HCT116 (cell line): ENCODE results near the gene ZBTB49.

Experiments used
- EZH2 ChIP-seq: fragments of 200-600 bp; sonication (generic); IDR thresholded peaks from 2 replicates; pipeline ENCODE4 v1.6.1; 2017; ENCODE audit warnings: antibody characterized with exemption, mixed run types
- EZH2phosphoT487 ChIP-seq: fragments of 200-600 bp; IDR thresholded peaks from 2 replicates; pipeline ENCODE4 v1.6.1; 2018; ENCODE audit warnings: antibody characterized with exemption, borderline replicate concordance
- JUND ChIP-seq: IDR thresholded peaks from 2 replicates; pipeline ENCODE4 v1.6.1; 2012
- POLR2A ChIP-seq: IDR thresholded peaks from 2 replicates; pipeline ENCODE4 v1.7.0; 2011; ENCODE audit warnings: borderline replicate concordance; ENCODE audit not compliant: insufficient read depth, insufficient read length; ENCODE audit errors: extremely low read depth
- POLR2AphosphoS5 ChIP-seq: IDR thresholded peaks from 2 replicates; pipeline ENCODE4 v1.6.1; 2011; ENCODE audit warnings: mild to moderate bottlenecking, low read depth, low read length, moderate library complexity
- SIN3A ChIP-seq: IDR thresholded peaks from 2 replicates; pipeline ENCODE4 v1.6.1; 2012; ENCODE audit warnings: low read depth
- SRF ChIP-seq: IDR thresholded peaks from 2 replicates; pipeline ENCODE4 v1.6.1; 2012; ENCODE audit warnings: low read depth
- TCF7L2 ChIP-seq: IDR thresholded peaks from 2 replicates; pipeline ENCODE4 v1.7.0; 2011; ENCODE audit warnings: borderline replicate concordance, inconsistent platforms; ENCODE audit not compliant: insufficient read depth, insufficient read length; ENCODE audit errors: extremely low read depth
- TF ChIP-seq, protein P1 (sequence below), 3 experiments: fragments of 200-600 bp in 1 of 3; sonication (generic) in 1 of 3; IDR thresholded peaks in 2 of 3; conservative IDR thresholded peaks in 1 of 3; 2 replicates each; pipeline ENCODE4 v1.5.1; 2012 to 2017; ENCODE audit warnings: low read depth in 2 of 3, low read length in 2 of 3, antibody characterized with exemption in 1 of 3, borderline replicate concordance in 1 of 3, control low read depth in 1 of 3, mild to moderate bottlenecking in 1 of 3, mixed read lengths in 1 of 3, mixed run types in 1 of 3, moderate library complexity in 1 of 3; ENCODE audit not compliant: insufficient read depth in 1 of 3
- TF ChIP-seq, protein P2 (sequence below): IDR thresholded peaks from 2 replicates; pipeline ENCODE4 v1.6.1; 2012; ENCODE audit warnings: low read depth

DNA sequence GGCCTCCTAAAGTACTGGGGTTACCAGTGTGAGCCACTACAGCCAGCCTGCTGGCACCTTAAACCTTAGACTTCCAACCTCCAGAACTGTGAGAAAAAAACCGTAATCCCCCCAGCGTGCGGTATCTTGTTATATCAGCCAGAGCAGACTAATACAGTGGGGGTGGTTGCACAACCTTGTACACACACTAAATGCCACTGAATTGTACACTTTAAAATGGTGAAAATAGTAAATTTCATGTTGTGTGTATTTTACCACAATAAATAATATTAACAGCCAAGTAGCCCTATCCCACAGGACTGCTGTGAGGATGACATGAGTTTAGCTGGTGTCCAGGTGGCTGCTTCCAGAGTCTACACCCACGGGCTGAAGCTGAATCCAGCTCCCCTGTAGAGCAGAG, 38.8 kb downstream of the ZBTB49 start:
- TF ChIP-seq EZH2: no peak
- TF ChIP-seq, protein P1, sequence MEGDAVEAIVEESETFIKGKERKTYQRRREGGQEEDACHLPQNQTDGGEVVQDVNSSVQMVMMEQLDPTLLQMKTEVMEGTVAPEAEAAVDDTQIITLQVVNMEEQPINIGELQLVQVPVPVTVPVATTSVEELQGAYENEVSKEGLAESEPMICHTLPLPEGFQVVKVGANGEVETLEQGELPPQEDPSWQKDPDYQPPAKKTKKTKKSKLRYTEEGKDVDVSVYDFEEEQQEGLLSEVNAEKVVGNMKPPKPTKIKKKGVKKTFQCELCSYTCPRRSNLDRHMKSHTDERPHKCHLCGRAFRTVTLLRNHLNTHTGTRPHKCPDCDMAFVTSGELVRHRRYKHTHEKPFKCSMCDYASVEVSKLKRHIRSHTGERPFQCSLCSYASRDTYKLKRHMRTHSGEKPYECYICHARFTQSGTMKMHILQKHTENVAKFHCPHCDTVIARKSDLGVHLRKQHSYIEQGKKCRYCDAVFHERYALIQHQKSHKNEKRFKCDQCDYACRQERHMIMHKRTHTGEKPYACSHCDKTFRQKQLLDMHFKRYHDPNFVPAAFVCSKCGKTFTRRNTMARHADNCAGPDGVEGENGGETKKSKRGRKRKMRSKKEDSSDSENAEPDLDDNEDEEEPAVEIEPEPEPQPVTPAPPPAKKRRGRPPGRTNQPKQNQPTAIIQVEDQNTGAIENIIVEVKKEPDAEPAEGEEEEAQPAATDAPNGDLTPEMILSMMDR (IDR thresholded peaks at IDR 0.05 in 2 of 3, conservative IDR thresholded peaks at IDR 0.05 in 1 of 3; ENCODE audit: borderline replicate concordance in 1 of 3, insufficient read depth in 1 of 3, low read depth in 2 of 3, low read length in 2 of 3): no peak
- no peak for TF ChIP-seq SIN3A
- no peak for TF ChIP-seq POLR2A
- no peak for TF ChIP-seq SRF
- TF ChIP-seq TCF7L2: no peak
- TF ChIP-seq EZH2phosphoT487: no peak
- TF ChIP-seq, protein P2, sequence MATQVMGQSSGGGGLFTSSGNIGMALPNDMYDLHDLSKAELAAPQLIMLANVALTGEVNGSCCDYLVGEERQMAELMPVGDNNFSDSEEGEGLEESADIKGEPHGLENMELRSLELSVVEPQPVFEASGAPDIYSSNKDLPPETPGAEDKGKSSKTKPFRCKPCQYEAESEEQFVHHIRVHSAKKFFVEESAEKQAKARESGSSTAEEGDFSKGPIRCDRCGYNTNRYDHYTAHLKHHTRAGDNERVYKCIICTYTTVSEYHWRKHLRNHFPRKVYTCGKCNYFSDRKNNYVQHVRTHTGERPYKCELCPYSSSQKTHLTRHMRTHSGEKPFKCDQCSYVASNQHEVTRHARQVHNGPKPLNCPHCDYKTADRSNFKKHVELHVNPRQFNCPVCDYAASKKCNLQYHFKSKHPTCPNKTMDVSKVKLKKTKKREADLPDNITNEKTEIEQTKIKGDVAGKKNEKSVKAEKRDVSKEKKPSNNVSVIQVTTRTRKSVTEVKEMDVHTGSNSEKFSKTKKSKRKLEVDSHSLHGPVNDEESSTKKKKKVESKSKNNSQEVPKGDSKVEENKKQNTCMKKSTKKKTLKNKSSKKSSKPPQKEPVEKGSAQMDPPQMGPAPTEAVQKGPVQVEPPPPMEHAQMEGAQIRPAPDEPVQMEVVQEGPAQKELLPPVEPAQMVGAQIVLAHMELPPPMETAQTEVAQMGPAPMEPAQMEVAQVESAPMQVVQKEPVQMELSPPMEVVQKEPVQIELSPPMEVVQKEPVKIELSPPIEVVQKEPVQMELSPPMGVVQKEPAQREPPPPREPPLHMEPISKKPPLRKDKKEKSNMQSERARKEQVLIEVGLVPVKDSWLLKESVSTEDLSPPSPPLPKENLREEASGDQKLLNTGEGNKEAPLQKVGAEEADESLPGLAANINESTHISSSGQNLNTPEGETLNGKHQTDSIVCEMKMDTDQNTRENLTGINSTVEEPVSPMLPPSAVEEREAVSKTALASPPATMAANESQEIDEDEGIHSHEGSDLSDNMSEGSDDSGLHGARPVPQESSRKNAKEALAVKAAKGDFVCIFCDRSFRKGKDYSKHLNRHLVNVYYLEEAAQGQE: no peak
- no peak for TF ChIP-seq JUND
- no peak for TF ChIP-seq POLR2AphosphoS5
